Stimulated activated CD4-positive, alpha-beta T cell treated with anti-CD3 and anti-CD28 coated beads, Interleukin-4, amount 100 ng/mL, for 48 hours (primary cell): ENCODE data around the gene ISCU.
"Not testable (repeated sequence)": the region's sequence is repeated elsewhere in the genome, so short reads cannot be mapped to it uniquely, and the experiment has no call there.

ENCODE experiments used
- DNase-seq, 2 donors: peaks; one replicate each; pipeline ENCODE4 v3.0.0-alpha.2; 2020; ENCODE audit warnings: low read depth in 2 of 2

Gene ISCU

DNA sequence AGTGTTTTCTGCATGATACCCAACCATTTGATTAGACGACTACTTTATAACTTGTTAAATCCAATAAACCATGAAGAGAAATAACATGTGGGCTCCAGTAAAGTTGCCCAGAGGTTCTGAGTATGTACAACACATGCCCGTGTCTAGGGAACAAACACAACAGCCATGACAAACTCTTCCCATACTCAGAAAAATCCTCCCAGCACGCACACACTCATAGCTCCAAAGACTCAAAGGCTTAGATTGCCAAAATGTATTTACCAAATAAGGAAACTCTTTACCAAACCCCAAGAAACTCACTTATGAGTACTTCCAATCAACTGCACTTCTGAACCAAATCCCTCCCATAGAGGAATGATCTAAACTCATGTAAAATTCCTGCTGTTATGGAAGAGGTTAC, 18.7 kb upstream of the ISCU start:
- DNase-seq: no peak

DNA sequence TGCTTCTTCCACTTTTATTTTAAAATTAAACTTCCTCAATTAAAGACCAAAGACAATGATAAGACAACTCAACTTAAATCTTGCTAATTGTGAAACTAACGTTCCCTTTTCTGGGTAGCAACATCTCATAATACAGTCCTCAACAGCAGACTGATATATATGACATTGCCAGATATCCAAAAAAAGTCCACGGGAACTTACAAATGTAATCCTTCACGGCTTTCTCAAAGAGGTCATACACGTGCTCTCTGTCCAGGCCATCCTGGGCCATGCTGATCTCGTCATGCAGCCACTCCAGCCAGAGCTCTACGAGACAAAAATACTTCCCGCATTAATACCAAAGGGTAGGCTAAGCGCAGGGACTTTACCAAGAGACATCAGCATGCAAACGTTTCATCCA, 14.7 kb upstream of the ISCU start:
- DNase-seq: no peak

DNA sequence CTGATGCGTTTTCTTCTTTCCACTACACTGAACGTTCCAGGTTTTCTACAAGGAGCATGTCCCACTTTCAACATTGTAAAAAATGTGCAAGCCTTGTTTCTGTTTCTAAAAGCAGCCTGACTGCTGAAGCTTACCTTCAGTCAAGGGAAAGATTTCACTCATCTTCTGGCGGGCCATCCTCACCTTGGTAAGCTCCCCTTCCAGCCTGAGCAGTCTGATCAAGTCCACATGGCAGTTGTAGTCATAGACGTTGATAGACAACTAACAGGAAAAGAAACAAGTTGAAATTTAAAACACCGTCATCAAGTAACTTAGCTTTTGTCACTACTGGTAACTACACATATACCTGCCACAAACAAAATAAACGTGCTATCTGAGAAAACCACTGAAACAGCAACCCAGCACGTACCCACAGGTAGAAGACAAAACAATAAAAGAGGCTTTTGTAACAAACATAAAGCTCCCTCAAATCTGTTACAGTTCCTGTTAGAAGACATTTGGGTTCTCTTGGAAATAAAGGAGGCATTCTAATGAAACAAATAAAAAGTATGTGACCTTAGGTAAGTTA, 13.4 kb upstream of the ISCU start:
- DNase-seq: no peak

DNA sequence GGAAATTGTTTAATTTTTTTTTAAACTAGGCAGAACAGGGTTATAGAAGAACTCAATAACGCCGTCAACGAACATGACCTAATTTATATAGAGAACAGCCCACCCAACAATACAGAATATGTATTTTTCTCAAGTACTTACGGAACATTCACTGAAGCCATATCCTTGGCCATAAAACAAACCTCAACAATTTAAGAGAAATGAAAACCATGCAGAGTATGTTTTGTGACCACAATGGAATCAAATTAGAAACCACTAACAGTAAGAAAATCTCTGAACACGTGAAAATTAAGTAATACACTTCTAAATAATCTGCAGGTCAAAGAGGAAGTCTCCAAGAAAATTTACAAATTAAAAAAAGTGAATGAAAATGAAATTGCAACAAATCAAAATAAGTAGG, 10.9 kb upstream of the ISCU start:
- no peak for DNase-seq

DNA sequence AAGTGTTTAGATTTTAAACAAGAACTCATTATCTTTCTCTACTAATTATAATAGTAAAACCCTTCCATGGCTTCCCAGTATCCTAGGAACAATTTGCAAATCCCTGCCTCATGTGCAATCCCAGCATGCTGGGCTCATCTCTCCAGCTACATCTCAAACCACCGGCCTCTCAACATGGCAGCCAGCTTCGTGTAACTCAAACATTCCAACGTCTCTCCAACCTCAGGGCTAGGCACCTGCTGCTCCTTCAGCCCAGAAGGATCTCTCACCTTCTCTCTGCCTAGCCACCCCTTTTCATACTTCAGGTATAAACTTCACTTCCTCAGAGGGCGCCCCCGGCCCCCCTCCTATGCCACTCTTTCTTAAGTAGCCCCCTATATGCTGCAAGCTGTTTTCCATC, 8.6 kb upstream of the ISCU start:
- DNase-seq: no peak

DNA sequence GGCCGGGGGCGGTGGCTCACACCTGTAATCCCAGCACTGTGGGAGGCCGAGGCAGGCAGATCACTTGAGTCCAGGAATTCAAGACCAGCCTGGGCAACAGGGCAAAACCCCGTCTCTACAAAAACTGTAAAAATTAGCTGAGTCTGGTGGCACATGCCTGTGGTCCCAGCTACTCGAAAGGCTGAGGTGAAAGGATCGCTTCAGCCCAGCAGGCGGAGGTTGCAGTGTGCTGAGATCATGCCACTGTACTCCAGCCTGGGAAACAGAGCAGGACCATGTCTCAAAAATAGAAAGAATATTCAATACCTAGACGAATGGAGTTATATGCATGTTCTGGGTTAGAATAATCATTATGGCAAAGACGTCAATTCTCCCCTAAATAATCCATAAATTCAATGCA, 7.0 kb upstream of the ISCU start:
- DNase-seq: not testable (repeated sequence)

DNA sequence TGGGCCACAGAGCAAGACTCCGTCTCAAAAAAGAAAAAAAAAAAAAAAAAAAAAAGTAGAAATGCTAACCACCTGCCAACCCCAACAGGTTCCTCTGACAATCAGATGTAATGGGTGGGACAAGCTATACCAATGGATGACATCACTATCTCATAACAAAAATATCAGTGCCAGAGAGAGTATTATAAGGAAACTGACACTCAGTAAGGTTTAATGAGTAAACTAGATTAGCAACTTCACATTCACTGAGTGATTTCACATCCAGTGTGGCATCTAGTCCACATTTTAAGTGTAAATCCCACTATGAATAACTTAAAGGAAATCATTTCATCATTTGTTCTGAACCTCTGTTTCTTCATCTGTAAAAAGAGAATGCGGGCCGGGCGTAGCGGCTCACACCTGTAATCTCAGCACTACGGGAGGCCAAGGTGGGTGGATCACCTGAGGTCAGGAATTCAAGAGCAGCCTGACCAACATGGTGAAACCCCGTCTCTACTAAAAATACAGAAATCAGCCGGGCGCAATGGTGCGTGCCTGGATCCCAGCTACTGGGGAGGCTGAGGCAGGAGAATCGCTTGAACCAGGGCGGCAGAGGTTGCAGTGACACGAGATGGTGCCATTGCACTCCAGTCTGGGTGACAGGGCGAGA, 3.3 kb upstream of the ISCU start:
- DNase-seq: no peak

DNA sequence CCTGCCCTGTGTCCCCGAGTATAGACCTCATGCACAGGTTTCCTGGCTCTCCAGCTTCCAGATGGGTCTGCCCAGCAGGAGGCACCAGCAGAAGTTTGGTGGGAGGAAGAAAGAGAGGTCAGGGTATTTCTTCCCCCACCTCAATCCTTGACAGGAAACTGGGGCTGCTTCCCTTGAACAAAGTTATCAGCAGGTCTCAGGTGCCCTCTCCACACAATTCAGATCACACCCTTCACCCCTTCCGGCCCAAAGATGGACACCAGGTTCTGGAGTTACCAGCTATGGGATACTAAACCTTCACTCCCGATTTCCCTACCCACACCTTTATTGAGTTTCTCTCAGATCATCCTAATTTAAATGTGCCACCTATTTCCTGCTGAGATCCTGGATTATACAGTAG, 2.6 kb upstream of the ISCU start:
- DNase-seq: no peak

DNA sequence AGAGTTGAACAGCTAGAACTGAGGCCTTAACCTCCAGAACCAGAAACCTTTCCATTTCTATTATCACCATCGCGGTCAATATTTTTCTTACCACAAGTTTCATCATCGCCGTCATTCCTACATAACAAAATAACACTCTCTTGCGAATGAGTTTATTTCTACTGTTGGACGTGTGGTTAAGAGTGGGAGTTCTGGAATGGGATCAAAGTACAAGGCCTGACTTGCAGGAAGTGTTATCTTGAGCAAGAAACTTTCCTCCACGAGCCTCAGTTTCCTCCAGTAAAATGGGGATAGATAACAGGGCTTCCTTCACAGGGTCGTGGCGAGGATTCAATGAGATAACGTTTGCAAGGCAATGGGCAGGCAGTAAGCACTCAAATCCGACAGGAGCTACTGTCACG, 2.1 kb upstream of the ISCU start:
- no peak for DNase-seq

DNA sequence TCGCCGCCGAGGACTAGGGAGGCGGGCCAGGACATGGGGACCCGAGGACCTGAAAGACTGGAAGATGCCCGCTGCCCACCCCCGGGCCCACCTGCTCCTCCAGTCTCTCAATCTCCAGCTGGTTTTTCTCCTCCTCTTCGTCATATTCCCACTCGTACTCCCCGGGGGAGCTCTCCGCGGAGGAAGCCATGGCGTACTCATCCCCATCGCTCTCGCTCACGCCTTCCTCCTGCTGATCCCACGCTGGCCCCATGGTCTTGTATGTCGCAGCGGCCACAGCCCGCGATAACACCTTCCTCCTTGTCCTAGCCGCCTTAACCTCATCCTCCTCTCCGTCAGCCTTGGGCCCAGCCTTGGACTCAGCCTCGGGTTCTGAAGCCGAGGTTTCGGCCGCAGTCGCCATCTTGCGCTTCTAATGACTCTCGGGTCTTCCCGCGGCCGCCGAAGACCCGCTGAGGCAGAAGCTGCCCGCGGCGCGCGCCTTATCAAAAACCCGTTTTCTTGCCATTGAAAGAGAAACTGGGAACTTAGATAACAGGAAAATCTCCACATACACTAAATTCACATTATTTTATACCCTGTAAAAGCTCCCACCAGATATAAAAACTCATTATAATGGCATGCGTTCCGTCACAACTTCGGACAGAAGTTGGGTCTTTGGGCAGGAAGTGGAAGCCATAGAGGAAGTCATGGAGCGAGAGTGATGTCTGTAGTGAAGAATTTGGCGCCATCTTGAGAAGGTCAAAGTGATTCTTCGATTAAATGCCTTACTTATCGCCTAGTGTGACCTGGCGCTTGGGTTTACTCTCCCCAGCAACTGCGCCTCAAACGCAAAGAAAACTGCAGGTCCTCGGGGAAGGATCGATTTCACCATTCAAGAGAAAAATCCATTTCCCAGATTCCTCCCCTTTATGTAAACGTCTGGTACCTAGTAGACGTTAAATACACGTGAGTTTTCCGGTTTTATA, 1.4 kb upstream of the ISCU start, which contains the start of gene SART3:
TSS of gene SART3 (minus strand) at position 422 of the 968 bp plus-strand sequence. CDS start at position 403, 19 bp downstream.
- DNase-seq: peak; percentile 71 to 72

DNA sequence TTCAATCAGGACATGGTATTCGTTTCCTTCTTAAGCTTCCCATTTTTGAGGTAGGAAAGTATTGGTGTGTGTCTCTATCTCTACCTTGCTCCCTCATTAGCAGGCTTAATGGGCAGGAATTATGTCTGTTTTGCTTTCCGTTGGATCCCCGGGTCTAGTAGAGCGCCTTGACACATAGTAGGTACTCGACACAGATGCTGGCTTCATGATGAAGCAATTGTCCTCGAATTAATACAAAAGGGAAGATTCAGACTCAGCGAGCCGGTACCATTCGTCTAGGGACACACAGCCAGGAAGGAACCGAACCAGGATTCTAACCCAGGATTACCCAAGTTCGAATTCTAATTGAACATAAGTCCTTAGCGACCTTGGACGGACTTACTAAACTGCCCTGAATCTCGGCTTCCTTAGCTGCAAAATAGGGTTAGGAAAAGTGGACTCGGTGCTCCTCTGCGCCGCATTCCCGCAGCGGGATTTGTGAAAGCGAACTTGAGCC, 496 bp upstream of the ISCU start:
- no peak for DNase-seq

DNA sequence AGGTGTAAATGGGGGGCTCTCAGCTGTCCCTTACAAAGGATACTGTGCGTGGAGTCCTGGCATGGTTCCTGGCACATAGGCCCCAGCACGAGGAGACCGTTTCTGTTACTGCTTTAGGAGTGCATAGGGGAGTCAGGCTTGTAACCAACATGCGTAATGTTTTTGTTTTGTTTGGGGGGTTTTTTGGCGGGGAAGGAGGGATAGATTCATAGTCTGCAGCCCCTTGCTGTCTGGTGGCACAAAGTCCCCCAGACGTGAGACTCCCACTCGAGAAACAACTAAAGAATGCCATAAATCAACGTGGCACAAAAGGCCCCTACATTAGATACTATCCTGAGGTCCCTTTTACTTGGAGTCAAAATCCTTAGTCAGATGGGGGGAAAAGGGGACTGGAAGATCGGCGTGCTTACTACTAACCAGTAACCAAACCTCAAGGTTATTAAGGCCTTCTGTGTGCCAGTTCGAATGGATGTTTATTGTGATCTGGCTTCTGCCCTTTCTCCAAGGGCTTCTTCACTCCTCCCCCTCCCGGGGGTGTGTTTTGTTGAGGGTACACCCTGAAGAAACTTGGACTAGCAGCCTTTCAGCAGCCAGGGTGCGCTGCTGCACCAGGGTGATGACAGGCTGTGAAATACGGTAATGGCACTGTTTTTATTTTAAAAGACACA, 874 bp downstream of the ISCU start:
- DNase-seq: peak; percentile 68 to 83

DNA sequence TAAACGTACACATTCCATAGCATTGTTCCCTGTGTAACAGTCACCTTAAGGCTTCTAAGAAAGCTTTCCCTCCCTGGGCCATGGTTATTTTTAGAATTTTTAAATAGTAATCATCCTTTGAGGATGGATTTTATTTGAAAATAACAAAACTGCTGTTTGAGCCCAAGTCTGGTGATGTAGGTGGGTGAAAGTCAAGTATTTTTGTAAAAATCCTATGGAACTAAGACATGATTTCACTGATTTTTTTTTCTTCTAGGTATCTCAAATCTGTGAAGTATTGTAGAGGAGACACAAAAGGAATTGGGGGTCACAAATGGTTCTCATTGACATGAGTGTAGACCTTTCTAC, 1.4 kb downstream of the ISCU start:
- no peak for DNase-seq

DNA sequence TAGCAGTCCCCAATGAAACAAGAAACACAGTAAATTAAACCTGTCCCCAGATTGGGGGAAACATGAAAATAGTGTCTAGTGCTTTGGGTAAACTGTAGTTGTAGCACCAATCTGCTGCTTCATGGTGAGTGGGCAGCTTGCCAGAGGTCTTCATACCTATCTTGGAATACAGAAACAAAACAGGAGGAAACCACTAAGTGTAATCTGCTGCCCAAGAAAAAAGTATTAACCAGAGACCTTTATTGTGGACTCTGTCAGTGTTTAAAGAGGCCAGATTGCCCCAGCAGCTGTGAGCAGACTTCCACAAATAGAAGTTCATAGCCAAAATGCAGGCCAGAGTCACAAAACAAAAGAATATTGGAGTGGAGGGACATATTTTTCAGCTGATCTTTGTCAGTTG, 2.3 kb downstream of the ISCU start:
- DNase-seq: no peak

DNA sequence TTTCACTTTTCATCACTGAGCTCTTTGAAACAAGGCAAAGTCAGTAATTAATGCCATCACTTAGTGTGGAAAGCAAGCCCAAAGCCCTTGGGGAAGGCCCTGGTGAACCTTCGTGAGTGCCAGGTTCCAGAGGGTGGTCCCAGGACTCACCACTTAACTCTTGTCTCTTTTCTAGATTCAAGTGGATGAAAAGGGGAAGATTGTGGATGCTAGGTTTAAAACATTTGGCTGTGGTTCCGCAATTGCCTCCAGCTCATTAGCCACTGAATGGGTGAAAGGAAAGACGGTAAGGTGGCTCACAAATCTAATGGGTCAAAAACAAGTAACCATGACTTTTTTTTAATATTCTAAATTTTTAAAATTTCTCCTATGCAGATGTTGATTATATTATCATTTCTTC, 2.8 kb downstream of the ISCU start:
- no peak for DNase-seq

DNA sequence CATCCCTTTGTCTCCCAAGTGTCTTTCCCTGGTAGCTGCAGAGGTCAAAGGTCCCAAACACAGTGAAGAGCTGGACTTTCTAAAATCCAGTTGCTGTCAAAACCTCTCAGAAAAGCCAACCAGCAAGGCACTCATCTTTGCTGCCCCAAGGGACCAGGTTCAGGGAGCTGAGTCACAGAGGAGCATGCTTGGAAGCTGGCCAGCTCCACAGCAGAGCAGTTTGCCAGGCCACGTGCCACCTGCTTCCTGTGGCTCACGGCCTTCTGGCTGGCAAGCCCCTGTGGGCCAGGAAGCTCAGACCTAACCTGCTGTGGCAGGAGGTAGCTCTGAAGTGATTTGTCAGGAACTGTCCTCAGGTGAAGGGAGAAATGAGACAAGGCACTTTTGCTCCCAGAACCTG, 3.6 kb downstream of the ISCU start:
- peak in 1 of 2 donors; percentile 50 for DNase-seq

DNA sequence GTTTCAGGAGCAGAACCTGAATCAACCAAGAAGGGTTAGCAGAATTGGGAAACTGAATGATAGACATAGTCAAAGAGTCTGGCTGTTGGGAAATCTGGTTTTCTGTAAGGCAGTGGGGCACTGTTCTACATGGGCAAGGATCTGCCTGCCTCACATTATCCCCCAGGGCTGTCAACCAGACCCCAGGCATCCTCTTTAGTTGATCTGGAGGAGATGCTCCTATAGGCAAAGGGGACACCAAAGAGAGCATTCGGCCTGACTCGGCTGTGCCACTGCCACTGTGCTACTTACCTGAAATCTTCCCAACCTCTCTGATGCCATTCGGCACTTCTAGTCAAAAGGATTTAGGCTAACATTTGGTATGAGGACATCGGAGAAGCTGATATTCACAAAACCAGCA, 4.1 kb downstream of the ISCU start:
- no peak for DNase-seq

DNA sequence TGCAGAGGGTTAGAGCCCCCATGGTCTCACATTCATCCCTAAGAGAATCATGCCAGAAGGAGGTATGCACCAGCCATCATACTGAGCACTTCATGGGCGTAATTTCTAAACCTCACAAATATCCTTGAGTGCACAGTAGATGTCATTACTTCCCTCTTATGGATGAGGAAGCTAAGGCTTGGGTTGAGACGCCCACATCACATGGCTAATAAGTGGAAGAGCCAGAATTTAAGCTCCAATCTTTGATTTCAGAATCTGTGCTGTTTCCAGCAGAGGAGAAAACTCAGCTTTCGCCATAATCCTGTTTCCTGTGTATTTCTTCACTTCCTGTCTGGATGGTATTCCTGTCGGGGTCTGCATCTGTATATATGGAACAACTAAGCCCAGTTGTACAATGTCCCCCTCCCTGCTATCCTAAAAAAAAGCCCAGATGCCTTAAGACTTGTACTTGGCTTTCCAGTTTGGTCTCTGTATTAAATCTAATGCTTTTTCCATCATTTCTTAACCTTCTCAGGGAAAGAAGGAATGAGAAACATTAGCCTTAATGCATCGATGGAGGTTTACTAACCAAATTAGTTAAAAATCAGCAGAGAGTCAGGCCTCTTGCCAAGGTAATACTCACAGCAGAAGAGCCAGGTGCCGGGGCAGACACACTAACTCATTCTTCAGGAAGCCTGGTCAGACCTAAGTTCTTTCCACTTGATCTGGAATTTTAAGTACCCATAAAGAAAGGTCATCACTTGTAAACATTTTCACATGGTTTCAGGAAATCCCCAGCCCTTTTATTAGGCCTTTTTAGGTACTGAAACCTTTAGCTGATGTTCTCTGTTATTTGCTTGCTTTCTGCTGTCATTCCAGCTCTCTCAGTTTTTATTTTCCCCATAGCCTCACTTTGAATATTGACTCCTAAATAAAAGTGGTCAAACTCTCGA, 5.3 kb downstream of the ISCU start:
- no peak for DNase-seq

DNA sequence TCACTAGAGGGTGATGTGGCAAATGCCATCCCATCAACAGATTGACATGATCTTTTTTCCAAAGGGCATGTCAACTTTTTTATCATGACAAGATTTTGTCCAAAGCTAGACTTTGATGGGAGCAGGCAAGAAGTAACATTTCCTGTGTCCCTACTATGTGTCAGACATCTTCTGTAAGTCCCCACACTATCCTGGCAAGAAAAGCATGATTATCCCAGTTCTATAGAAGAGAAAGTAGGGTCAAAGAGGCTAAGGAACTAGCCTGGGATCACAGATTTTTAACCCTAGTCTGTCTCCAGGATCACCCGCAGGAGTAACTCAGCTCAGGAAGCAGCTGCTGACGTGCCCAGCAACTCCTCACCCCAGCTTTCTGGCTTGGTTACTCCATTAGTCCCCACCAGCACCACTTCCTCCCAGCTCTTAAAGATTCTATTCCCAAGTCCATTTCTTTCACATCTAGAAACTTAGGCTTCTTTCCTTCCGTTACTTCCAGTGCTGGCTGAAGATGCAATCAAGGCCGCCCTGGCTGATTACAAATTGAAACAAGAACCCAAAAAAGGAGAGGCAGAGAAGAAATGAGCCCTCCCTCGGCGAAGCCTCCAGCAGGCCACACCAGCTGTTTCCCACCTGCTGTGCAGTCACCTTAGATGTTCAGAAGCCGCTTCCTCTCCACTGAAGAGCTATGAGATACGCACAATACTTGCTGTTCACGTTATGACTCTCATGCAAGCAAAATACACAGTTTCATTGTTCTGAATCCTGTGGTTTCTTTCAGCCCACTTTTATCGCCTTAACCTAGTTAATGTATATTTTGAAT, 6.2 kb downstream of the ISCU start:
- peak; percentile 41 to 59 for DNase-seq
